NK-92 treated with Interleukin-12 subunit alpha and Interleukin-12 subunit beta, amount 100 ng/mL, for 24 hours (cell line): ENCODE data around the gene PABPC3.
A peak's percentile ranks its signal among the peaks of the same experiment; 100 is the strongest.

ENCODE experiments used
- DNase-seq: peaks from one replicate; lab custom pipeline; 2025; lab: John Stamatoyannopoulos, UW

The PABPC3 gene

GRCh38 chr13:25111585-25111956 lies 15.6 kb downstream of the PABPC3 start:
- DNase-seq, result no peak

- no peak for DNase-seq
Measured at GRCh38 chr13:25112695-25113255, 16.8 kb downstream of the PABPC3 start.

- peak; percentile 39 for DNase-seq
Measured at GRCh38 chr13:25114220-25114619, 18.3 kb downstream of the PABPC3 start.

- no peak for DNase-seq
Measured at GRCh38 chr13:25116044-25116443, 20.1 kb downstream of the PABPC3 start.

GRCh38 chr13:25117312-25117711 lies 21.4 kb downstream of the PABPC3 start:
- DNase-seq, result no peak

GRCh38 chr13:25118378-25118905 lies 22.5 kb downstream of the PABPC3 start:
- no peak for DNase-seq

GRCh38 chr13:25130944-25131343 lies 35.0 kb downstream of the PABPC3 start:
- no peak for DNase-seq

- DNase-seq, result no peak
Measured at GRCh38 chr13:25131881-25132420, 36.0 kb downstream of the PABPC3 start.

- DNase-seq, result no peak
Measured at GRCh38 chr13:25132751-25133390, 36.9 kb downstream of the PABPC3 start.

- no peak for DNase-seq
Measured at GRCh38 chr13:25135896-25136295, 40.0 kb downstream of the PABPC3 start.

GRCh38 chr13:25136880-25137787 lies 41.2 kb downstream of the PABPC3 start:
- no peak for DNase-seq

GRCh38 chr13:25137788-25138115 lies 41.8 kb downstream of the PABPC3 start:
- DNase-seq, result no peak

GRCh38 chr13:25141042-25141441 lies 45.1 kb downstream of the PABPC3 start:
- no peak for DNase-seq

GRCh38 chr13:25143706-25144105 lies 47.8 kb downstream of the PABPC3 start:
- no peak for DNase-seq

- DNase-seq, result no peak
Measured at GRCh38 chr13:25147638-25148401, 51.9 kb downstream of the PABPC3 start.

GRCh38 chr13:25148402-25148771 lies 52.5 kb downstream of the PABPC3 start:
- DNase-seq, result no peak
